HUES6 (cell line): Measurements from ENCODE around the gene MYT1.
"Not testable (repeated sequence)": the region's sequence is repeated elsewhere in the genome, so short reads cannot be mapped to it uniquely, and the experiment has no call there.

Experiments used
- H3K27ac ChIP-seq: 2 replicates; pipeline ENCODE4 v1.7.0; 2013; ENCODE audit warnings: low read depth, mild to moderate bottlenecking, low read length, inconsistent platforms
- H3K27me3 ChIP-seq: 2 replicates; pipeline ENCODE4 v1.6.1; 2013; ENCODE audit warnings: low read length; ENCODE audit not compliant: control insufficient read depth, insufficient read depth
- H3K36me3 ChIP-seq: 2 replicates; pipeline ENCODE4 v1.6.1; 2013; ENCODE audit warnings: low read length; ENCODE audit not compliant: control insufficient read depth, insufficient read depth
- H3K4me1 ChIP-seq: 2 replicates; pipeline ENCODE4 v1.6.1; 2013; ENCODE audit warnings: low read length; ENCODE audit not compliant: control insufficient read depth, insufficient read depth
- H3K4me3 ChIP-seq: 2 replicates; pipeline ENCODE4 v1.5.1; 2013; ENCODE audit warnings: low read depth, low read length
- H3K9ac ChIP-seq: one replicate; pipeline ENCODE4 v1.6.1; 2013; ENCODE audit warnings: mild to moderate bottlenecking, low read length
- H3K9me3 ChIP-seq: 2 replicates; pipeline ENCODE4 v1.6.1; 2013; ENCODE audit warnings: low read depth, low read length; ENCODE audit not compliant: control insufficient read depth, insufficient read depth

Gene MYT1

DNA sequence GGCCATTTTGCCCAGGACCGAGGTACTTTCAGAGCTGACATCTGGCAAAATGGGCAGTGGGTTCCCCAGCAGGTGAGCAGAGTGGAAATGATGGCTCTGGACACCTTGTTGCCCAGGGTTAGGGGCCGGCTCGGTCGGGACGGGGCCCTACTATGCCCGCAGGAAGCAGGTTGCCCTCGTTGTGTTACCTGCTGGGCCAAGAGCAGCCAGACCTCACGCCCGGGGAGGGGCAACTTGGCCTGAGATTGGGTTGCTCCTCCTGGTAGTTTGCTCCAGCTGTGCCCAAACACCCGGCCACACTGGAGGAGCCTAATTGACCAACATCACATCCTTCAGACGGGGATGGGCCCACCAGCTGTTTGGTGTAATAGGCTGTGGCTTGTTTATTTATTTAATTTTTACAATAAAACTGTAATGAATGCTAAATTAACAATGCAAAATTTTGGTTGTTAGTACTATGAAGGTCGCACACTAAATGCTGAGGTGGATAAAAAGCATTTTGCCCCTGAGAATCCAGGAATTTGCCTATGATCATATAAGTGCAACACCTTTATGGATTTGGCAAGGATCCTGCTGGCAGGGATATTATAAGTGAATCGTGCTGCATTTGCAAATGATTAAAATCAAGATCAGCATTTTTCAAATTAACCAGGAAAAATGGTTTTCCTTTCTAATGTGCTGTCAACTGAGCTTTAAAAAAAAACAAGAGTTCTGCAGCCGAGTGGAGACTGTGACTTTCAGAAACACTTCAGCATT lies 64.7 kb downstream of the MYT1 start:
- no peaks in the 10 kb centered on the region for H3K36me3 ChIP-seq
- no peaks in the 10 kb centered on the region for H3K27me3 ChIP-seq
- 0 out of 2 replicates have a peak, but pooled peaks cover 4% of the 10 kb centered on the region for H3K9me3 ChIP-seq
- no peak overlapping the region for H3K27ac ChIP-seq
- no peak overlapping the region for H3K4me3 ChIP-seq
- H3K9ac ChIP-seq, result no peak overlapping the region
- H3K4me1 ChIP-seq, result peaks cover 2% of the 10 kb centered on the region

DNA sequence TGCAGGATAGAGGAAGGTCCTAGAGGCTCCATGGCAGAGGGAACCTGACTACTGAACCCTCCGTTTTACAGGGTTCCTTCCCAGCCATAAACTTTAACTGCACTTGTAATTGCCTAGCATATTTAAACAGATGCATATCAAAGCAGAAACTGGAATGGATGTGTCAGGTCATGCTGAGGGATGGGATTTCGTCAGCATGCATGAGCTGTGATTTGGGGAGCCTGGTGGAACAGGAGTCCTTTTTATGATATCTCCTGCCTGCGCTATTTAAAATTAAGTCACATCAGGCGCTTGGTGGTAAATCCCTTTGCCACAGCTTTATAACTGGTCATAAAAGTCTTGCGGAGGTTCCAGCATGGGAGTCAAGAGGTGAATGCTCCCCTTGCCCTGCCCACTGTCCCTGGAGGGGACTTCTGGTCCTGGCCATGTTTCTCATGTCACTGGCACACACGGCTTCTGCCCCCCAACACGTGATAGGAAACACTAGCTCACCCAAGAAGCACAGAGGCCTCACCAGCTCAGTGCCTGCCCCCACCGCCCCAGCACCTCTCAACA lies 65.3 kb downstream of the MYT1 start:
- Histone ChIP-seq H3K36me3 (no peaks in the 10 kb centered on the region), H3K4me1 (no peaks in the 10 kb centered on the region), H3K4me3 (no peak overlapping the region), H3K27ac (no peak overlapping the region), H3K9me3 (0 out of 2 replicates have a peak, but pooled peaks cover 8% of the 10 kb centered on the region), H3K9ac (no peak overlapping the region), H3K27me3 (no peaks in the 10 kb centered on the region)

DNA sequence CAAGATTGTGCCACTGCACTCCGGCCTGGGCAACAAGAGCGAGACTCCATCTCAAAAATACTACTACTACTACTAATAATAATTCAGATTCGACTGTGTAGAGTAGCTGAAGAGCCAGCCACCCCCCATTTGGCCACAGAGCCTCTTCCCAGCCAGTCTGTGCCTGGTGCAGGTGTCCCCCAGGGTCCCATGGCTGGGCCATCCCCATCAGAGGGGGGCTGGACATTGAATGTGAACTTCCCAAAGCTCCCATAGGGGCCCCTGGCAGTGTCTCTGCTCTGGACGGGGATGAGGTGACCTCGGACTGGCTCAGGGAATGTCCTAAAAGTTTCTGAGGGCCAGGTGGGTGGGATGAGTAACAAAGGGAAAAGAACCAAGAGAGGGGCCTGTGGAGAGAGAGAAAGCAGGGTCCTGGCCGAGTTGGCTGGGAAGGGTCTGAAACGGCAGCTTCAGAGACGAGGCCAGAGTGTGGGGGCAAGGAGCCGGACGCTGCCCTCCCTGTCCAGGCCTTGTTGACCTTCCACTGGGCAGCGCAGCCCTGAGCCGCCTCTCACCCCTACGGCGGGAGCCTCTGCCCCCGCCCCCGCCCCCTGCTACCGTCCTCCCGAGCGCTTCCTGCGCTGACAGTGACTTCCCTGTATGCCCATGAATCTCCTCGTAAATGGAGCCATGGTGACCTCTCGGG lies 66.4 kb downstream of the MYT1 start:
- Histone ChIP-seq H3K4me1 (no peaks in the 10 kb centered on the region), H3K9me3 (0 out of 2 replicates have a peak, but pooled peaks cover 8% of the 10 kb centered on the region), H3K27me3 (no peaks in the 10 kb centered on the region), H3K4me3 (no peak overlapping the region), H3K36me3 (no peaks in the 10 kb centered on the region), H3K9ac (no peak overlapping the region), H3K27ac (no peak overlapping the region)

DNA sequence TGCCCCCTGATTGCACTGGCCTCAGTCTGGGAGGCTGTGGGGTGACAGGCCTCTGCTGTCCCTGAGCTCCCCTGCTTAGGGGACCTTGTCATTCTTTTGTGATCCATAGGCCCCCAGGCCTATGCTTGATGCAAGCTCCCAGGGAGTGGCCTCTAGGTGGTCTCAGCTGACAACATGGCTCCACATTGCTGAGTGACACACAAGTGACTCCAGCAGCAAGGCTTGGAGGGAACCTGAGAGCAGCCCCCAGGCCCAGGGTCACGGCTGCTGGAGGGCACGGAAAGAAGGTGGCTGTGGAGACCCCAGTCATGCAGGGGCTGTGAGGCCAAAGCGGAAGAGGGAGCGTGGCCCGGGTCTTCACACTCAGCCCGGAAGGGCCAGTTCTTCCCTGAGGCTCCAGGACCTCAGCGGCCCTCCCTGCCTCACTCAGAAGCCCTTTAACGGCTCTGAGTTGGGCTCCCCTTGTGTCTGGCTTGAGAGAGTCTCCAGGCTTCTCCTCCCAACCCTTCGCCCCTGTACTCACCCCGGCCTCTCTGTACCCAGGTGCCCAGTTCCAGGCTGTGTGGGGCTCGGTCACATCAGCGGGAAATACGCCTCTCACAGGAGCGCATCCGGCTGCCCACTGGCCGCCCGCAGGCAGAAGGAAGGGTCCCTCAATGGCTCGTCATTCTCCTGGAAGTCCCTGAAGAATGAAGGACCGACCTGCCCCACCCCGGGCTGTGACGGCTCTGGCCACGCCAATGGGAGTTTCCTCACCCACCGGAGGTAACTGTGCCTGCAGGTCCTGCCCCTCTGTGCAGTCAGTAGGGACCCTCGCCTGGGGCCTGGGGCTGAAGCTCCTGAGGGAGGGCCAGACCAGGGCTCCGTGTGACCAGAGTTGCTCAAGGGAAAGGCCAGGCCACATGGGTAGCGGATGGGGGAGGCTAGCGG lies 67.6 kb downstream of the MYT1 start:
- Histone ChIP-seq H3K36me3 (no peaks in the 10 kb centered on the region), H3K27ac (no peak overlapping the region), H3K9me3 (0 out of 2 replicates have a peak, but pooled peaks cover 12% of the 10 kb centered on the region), H3K4me3 (no peak overlapping the region), H3K9ac (no peak overlapping the region), H3K4me1 (no peaks in the 10 kb centered on the region), H3K27me3 (no peaks in the 10 kb centered on the region)

DNA sequence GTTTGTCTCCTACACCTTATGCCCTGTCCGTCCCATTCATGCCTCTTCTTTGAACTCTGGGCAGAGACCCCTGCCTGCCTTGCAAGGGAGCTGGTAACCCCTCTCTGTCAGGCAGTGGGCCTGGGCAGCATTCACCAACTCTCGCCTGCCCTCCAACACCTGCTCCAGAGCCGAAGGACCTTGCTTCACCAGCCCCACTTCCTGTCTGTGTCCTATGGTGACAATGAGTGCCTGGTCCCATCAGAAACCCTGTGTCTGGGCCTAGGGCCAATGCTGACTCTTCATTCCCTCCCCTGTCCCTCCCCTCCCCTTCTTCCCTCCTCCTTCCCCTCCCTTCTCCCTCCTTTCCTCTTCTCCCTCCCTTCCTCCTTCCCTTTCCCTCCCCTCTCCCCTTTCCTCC lies 68.5 kb downstream of the MYT1 start:
- H3K9me3 ChIP-seq, result 0 out of 2 replicates have a peak, but pooled peaks cover 12% of the 10 kb centered on the region
- no peaks in the 10 kb centered on the region for H3K4me1 ChIP-seq

DNA sequence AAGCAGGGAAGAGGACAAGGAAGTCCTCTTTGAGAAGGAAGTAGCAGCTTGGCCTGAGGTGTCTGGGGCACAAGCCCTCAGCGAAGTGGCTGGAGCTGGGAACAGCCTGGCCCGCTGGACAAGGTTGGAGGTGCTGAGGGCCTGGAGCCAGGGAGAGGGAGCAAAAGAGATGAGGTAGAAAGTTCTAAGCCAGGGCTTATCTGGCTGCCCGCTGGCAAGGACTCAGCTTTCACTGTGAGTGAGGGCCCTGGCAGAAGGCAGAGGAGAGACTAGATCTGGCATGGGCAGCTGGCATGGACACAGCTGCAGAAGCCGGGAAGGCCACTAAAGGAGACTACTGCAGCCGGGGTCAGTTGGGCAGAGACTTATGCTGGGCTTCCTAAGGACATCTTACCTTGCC lies 69.5 kb downstream of the MYT1 start:
- no peaks in the 10 kb centered on the region for H3K4me1 ChIP-seq
- H3K27ac ChIP-seq, result no peak overlapping the region
- H3K36me3 ChIP-seq, result no peaks in the 10 kb centered on the region
- H3K27me3 ChIP-seq, result no peaks in the 10 kb centered on the region
- no peak overlapping the region for H3K9ac ChIP-seq
- H3K4me3 ChIP-seq, result no peak overlapping the region
- 0 out of 2 replicates have a peak, but pooled peaks cover 12% of the 10 kb centered on the region for H3K9me3 ChIP-seq

More for the DNA sequence above, 68.5 kb downstream of the MYT1 start:
- Histone ChIP-seq H3K4me3 (no peak overlapping the region), H3K9ac (no peak overlapping the region), H3K36me3 (no peaks in the 10 kb centered on the region), H3K27ac (no peak overlapping the region), H3K27me3 (no peaks in the 10 kb centered on the region)

DNA sequence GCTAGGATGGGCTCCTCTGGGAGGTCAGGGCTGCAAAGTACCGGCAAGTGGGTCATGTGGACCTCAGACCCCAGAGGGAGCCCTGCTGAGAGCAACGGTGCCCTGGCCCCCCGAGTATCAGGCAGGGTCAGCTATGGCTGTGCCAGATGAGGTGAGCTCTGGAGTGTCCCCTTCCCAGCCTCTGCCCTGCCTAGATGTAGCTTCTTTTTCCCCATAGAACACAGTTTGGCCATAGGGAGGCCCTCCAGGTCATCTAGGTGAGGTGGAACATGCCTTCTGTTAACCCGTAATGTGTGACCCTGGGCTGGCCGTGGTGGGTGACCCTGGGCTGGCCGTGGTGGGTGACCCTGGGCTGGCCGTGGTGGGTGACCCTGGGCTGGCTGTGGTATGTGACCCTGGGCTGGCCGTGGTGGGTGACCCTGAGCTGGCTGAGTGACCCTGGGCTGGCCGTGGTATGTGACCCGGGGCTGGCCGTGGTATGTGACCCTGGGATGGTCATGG lies 70.1 kb downstream of the MYT1 start:
- Histone ChIP-seq H3K9me3 (0 out of 2 replicates have a peak, but pooled peaks cover 12% of the 10 kb centered on the region), H3K36me3 (no peaks in the 10 kb centered on the region), H3K27me3 (no peaks in the 10 kb centered on the region), H3K4me1 (no peaks in the 10 kb centered on the region), H3K27ac (no peak overlapping the region), H3K4me3 (no peak overlapping the region), H3K9ac (no peak overlapping the region)

DNA sequence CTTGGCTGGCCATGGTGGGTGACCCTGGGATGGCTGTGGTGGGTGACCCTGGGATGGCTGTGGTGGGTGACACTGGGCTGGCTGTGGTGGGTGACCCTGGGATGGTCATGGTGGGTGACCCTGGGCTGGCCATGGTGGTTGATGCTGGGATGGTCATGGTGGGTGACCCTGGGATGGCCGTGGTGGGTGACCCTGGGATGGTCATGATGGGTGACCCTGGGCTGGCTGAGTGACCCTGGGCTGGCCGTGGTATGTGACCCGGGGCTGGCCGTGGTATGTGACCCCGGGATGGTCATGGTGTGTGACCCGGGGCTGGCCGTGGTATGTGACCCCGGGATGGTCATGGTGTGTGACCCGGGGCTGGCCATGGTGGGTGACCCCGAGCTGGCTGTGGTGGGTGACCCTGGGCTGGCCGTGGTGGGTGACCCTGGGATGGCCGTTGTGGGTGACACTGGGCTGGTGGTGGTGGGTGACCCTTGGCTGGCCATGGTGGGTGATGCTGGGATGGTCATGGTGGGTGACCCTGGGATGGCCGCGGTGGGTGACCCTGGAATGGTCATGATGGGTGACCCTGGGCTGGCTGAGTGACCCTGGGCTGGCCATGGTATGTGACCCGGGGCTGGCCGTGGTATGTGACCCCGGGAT lies 70.8 kb downstream of the MYT1 start:
- not testable (repeated sequence) for H3K4me1 ChIP-seq, H3K27ac ChIP-seq, H3K27me3 ChIP-seq, H3K9ac ChIP-seq, H3K4me3 ChIP-seq, H3K36me3 ChIP-seq
- 0 out of 2 replicates have a peak, but pooled peaks cover 12% of the 10 kb centered on the region for H3K9me3 ChIP-seq

DNA sequence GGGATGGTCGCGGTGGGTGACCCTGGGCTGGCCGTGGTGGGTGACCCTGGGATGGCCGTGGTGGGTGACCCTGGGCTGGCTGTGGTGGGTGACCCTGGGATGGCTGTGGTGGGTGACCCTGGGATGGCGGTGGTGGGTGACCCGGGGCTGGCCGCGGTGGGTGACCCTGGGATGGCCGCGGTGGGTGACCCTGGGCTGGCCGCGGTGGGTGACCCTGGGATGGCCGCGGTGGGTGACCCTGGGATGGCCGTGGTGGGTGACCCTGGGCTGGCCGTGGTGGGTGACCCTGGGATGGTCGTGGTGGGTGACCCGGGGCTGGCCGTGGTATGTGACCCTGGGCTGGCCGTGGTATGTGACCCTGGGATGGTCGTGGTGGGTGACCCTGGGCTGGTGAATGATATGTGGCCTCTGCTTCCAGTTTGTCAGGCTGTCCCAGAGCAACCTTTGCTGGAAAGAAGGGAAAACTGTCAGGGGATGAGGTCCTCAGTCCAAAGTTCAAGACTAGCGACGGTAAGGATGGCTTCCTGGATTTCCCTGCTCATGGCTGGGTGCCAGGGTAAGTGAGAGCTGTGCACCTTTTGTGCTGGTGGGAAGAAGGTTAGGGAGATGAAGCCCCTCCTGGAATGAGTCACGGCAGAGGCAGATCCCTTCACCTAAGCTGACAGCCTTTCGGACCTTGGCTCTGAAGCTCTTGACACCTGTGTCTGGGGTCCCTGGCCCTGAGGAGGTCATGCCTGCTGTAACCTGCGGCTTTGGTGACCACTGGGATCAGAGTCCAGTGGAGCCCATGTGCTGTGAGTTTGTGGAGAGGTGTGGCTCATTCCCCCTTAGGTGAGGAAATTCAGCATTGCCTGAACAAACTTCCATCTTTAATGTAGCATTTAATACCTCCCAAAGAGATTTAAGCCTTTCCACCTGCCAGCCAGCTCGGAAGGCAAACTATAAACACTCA lies 72.2 kb downstream of the MYT1 start:
- no peak overlapping the region for H3K4me3 ChIP-seq
- no peaks in the 10 kb centered on the region for H3K4me1 ChIP-seq
- no peak overlapping the region for H3K27ac ChIP-seq

More for the DNA sequence above, 72.2 kb downstream of the MYT1 start:
- H3K27me3 ChIP-seq, result no peaks in the 10 kb centered on the region
- H3K9ac ChIP-seq, result no peak overlapping the region
- H3K9me3 ChIP-seq, result peaks cover 12% of the 10 kb centered on the region; the same call in 1 of the 2 replicates
- no peaks in the 10 kb centered on the region for H3K36me3 ChIP-seq
